Ectodermal cell (in vitro differentiated cells): ENCODE measurements around the gene STAP2.
"Not testable (repeated sequence)": the region's sequence is repeated elsewhere in the genome, so short reads cannot be mapped to it uniquely, and the experiment has no call there.

ENCODE experiments used
- H3K27ac ChIP-seq: 2 replicates; pipeline ENCODE4 v1.7.0; 2013; ENCODE audit warnings: mild to moderate bottlenecking, low read depth, low read length; ENCODE audit not compliant: insufficient read depth, poor library complexity, severe bottlenecking
- H3K27me3 ChIP-seq: 2 replicates; pipeline ENCODE4 v1.7.0; 2013; ENCODE audit warnings: mild to moderate bottlenecking, low read length; ENCODE audit not compliant: insufficient read depth, control insufficient read depth, poor library complexity, severe bottlenecking
- H3K36me3 ChIP-seq: one replicate; pipeline ENCODE4 v1.7.0; 2013; ENCODE audit warnings: low read length; ENCODE audit not compliant: control insufficient read depth, insufficient read depth
- H3K4me1 ChIP-seq: one replicate; pipeline ENCODE4 v1.7.0; 2013; ENCODE audit warnings: low read length; ENCODE audit not compliant: control insufficient read depth, insufficient read depth
- H3K4me3 ChIP-seq: 2 replicates; pipeline ENCODE4 v1.7.0; 2013; ENCODE audit warnings: low read depth, low read length, control low read depth; ENCODE audit not compliant: insufficient read depth
- H3K9me3 ChIP-seq: 2 replicates; pipeline ENCODE4 v1.7.0; 2013; ENCODE audit warnings: mild to moderate bottlenecking, low read length, moderate library complexity; ENCODE audit not compliant: control insufficient read depth
- WGBS, 2 experiments: methylation state at CpG; one replicate each; pipeline ENCODE4 v1.1.7; 2013; ENCODE audit warnings: missing lambda C conversion rate in 2 of 2; 5-methylcytosine and 5-hydroxymethylcytosine counted together

STAP2 gene

DNA sequence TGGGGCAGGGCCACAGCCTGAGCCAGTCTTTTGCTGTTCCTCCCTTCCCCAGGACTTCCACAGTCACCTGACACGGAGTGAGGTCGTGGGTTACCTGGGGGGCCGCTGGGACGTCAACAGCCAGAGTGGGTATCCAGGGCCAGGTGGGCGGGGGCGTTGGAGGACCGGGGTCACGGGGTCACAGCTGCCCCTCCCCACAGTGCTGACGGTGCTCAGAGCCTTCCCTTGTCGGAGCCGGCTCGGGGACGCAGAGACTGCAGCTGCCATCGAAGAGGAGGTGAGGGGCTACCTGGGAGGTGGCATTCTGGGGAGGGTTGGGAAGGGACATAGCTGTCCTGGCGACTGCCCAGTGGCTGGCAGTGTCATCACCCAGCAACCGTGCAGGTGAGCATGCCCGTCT lies 16.3 kb upstream of the STAP2 start:
- Histone ChIP-seq H3K27me3 (no peaks in the 10 kb centered on the region), H3K9me3 (no peaks in the 10 kb centered on the region), H3K4me3 (no peak overlapping the region), H3K36me3 (peaks cover 18% of the 10 kb centered on the region), H3K4me1 (peaks cover under 1% of the 10 kb centered on the region), H3K27ac (no peak overlapping the region)
- 93 to 95% methylated on average over 17 of the region's 17 CpGs for WGBS, 2 experiments

GRCh38 chr19:4354282-4354681 lies 15.7 kb upstream of the STAP2 start:
- 95 to 96% methylated on average over 12 of the region's 12 CpGs for WGBS, 2 experiments
- H3K27ac ChIP-seq: no peak overlapping the region
- no peaks in the 10 kb centered on the region for H3K4me1 ChIP-seq
- peaks cover 17% of the 10 kb centered on the region for H3K36me3 ChIP-seq
- no peaks in the 10 kb centered on the region for H3K9me3 ChIP-seq
- no peak overlapping the region for H3K4me3 ChIP-seq
- no peaks in the 10 kb centered on the region for H3K27me3 ChIP-seq

- no peaks in the 10 kb centered on the region for H3K27me3 ChIP-seq
- WGBS, 2 experiments: 61 to 67% methylated on average over 8 to 9 of the region's 9 CpGs
- H3K9me3 ChIP-seq: no peaks in the 10 kb centered on the region
- peaks cover 14% of the 10 kb centered on the region for H3K36me3 ChIP-seq
- no peak overlapping the region for H3K27ac ChIP-seq
- H3K4me3 ChIP-seq: no peak overlapping the region
- no peaks in the 10 kb centered on the region for H3K4me1 ChIP-seq
Observed at GRCh38 chr19:4352701-4353121, 14.1 kb upstream of the STAP2 start.

GRCh38 chr19:4350726-4351125 lies 12.1 kb upstream of the STAP2 start:
- no peaks in the 10 kb centered on the region for H3K4me1 ChIP-seq
- H3K9me3 ChIP-seq: no peaks in the 10 kb centered on the region
- H3K4me3 ChIP-seq: no peak overlapping the region
- 95 to 96% methylated on average over 9 of the region's 9 CpGs for WGBS, 2 experiments
- peaks cover 21% of the 10 kb centered on the region for H3K36me3 ChIP-seq
- H3K27ac ChIP-seq: no peak overlapping the region
- no peaks in the 10 kb centered on the region for H3K27me3 ChIP-seq

DNA sequence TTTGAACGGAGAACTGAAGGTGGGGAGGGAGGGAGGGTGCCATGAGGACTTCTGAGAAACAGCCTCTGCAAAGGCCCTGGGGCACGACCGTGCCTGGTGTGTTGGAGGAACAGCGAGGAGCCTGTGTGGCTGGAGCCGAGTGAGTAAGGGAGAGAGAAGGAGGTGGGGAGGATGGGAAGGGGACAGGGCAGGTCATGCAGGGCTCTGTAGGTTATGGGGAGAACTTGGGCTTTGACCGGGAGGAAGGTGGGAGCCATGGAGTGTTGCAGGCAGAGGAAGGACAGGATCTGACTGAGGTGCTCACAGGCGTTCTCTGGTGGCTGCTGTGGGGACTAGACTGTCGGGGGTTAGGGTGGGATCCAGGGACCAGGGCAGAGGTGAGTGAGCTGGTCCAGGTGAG lies 11.5 kb upstream of the STAP2 start:
- Histone ChIP-seq H3K4me3 (no peak overlapping the region), H3K27ac (no peak overlapping the region), H3K9me3 (no peaks in the 10 kb centered on the region), H3K36me3 (peaks cover 25% of the 10 kb centered on the region), H3K27me3 (no peaks in the 10 kb centered on the region), H3K4me1 (no peaks in the 10 kb centered on the region)
- 88% methylated on average over 8 of the region's 8 CpGs for WGBS, 2 experiments

GRCh38 chr19:4349225-4349624 lies 10.6 kb upstream of the STAP2 start:
- peaks cover 23% of the 10 kb centered on the region for H3K36me3 ChIP-seq
- not testable (repeated sequence) for H3K9me3 ChIP-seq, H3K4me3 ChIP-seq, H3K27ac ChIP-seq, H3K4me1 ChIP-seq, H3K27me3 ChIP-seq
- WGBS, 2 experiments: 95 to 97% methylated on average over 16 of the region's 16 CpGs

DNA sequence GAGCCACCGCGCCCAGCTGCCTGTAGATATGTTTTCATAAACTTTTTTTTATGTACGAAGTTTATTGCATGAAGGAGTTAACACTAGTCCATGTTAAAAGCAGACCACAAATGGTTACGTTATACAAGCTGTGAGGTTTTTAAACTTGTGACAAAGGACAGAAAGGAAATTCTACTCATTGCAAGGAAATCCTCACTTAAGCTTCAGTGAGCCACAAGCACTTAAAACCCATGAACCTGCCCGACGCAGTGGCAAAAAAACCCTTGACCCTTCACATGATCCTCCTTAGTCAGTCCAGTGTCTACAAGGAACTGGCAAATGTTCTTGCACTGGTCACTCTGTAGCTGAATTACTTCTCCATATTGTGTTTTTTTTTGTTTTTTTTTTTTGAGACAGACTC lies 8.9 kb upstream of the STAP2 start:
- no peaks in the 10 kb centered on the region for H3K27me3 ChIP-seq
- H3K9me3 ChIP-seq: no peaks in the 10 kb centered on the region
- H3K27ac ChIP-seq: no peak overlapping the region
- H3K4me1 ChIP-seq: no peaks in the 10 kb centered on the region
- no peak overlapping the region for H3K4me3 ChIP-seq
- WGBS, 2 experiments: 96 to 99% methylated on average over 6 of the region's 6 CpGs
- H3K36me3 ChIP-seq: peaks cover 18% of the 10 kb centered on the region

GRCh38 chr19:4346020-4346383 lies 7.4 kb upstream of the STAP2 start:
- H3K36me3 ChIP-seq: peaks cover 18% of the 10 kb centered on the region
- H3K27ac ChIP-seq: no peak overlapping the region
- H3K9me3 ChIP-seq: no peaks in the 10 kb centered on the region
- peaks cover 6% of the 10 kb centered on the region for H3K4me1 ChIP-seq
- H3K4me3 ChIP-seq: no peak overlapping the region
- 95 to 97% methylated on average over 6 of the region's 6 CpGs for WGBS, 2 experiments
- H3K27me3 ChIP-seq: no peaks in the 10 kb centered on the region

DNA sequence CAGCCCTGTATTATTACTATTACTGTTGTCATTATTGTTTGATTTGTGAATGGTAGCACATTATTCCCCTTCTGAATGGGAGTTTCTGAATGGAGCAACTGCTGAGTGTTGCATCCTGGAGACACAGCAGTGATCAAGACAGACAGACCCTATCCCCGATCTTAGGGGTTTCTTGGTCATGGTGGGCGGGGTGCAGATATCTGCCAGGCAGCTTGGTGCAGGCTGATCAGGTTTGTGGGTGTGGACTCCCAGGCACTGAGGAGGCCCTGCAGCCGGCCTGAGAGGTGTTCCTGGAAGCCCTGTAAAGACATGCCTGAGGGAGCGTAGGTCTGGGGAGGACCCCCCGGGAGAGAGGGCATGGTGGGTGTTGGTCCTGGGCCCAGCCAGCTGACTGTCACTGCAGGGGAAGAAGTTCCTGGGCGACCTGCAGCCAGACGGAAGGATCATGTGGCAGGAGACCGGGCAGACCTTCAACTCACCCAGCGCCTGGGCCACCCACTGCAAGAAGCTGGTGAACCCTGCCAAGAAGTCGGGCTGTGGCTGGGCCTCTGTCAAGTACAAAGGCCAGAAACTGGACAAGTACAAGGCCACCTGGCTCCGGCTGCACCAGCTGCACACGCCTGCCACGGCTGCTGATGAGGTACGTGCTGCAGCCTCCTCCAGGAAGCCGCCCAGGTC lies 6.9 kb upstream of the STAP2 start:
- Histone ChIP-seq H3K27me3 (no peaks in the 10 kb centered on the region), H3K36me3 (peaks cover 18% of the 10 kb centered on the region), H3K27ac (no peak overlapping the region), H3K9me3 (no peaks in the 10 kb centered on the region), H3K4me3 (no peak overlapping the region), H3K4me1 (peaks cover 6% of the 10 kb centered on the region)
- 95% methylated on average over 15 of the region's 15 CpGs for WGBS, 2 experiments

DNA sequence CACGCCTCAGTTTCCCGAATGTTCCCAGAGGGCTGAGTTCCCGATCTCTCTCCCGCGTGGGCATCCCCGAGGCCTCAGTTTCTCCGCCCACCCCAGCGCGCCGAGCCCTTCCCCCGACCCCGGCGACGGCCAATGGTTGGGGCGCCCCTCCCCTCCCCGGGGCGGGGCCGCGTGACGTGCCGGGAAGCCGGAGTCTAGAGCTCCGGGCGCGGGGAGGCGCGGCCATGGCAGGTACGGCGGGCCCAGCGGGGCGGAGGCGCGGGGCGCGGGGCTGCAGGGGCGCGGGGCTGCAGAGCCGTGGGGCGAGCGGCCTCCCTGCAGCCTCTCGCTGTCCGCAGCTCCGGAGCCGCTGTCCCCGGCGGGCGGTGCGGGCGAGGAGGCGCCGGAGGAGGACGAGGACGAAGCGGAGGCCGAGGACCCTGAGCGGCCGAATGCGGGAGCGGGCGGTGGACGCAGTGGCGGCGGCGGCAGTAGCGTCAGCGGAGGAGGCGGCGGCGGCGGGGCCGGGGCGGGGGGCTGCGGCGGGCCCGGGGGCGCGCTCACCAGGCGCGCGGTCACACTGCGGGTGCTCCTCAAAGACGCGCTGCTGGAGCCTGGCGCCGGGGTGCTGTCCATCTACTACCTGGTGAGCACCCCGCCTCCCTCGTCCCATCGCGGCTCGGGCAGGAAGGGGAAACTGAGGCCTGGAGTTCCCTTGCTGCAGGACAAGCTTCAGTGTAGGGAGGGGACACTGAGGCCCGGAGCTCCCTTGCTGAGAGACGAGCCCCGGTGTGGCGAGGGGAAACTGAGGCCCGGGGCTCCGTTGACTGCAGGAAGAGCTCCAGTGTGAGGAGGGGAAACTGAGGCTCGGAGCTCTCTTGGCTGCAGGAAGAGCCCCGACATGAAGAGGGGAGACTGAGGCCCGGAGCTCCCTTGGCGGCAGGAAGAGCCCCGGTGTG lies 5.0 kb upstream of the STAP2 start, which contains the start of gene MPND:
MPND (plus strand) TSS at position 193 of the 938 bp plus-strand sequence; CDS start at position 225, 32 bp downstream.
- no peaks in the 10 kb centered on the region for H3K9me3 ChIP-seq
- 7% methylated on average over 101 of the region's 101 CpGs for whole genome bisulfite sequencing, 2 experiments
- H3K27ac ChIP-seq: peak within 1 kb of the TSS; percentile 98
- H3K4me3 ChIP-seq: peak within 1 kb of the TSS; percentile 75
- peaks cover 8% of the 10 kb centered on the region for H3K4me1 ChIP-seq
- H3K36me3 ChIP-seq: peaks cover 12% of the 10 kb centered on the region
- H3K27me3 ChIP-seq: no peaks in the 10 kb centered on the region
